ENCODE measurements around the gene PPP2R2C. TPM values are rescaled to one million over a fixed set of nuclear protein-coding genes. Genes with fewer than 3 reads are reported as not detected.

Gene PPP2R2C
- polyA plus RNA-seq, 1 of the 3 experiments (the other 2 are of a cell fraction), result 0.21 TPM

- WGBS (ENCODE audit: low lambda C conversion rate), result 59% methylated on average over 8 of the region's 8 CpGs
- no peaks in the 10 kb centered on the region for H3K36me3 ChIP-seq (replicated peaks in 1 of 2; ENCODE audit: control insufficient read depth in 1 of 2, insufficient read depth in 2 of 2, low read length in 1 of 2)
- H3K4me2 ChIP-seq, result no peak overlapping the region
- no peak overlapping the region for H3K27ac ChIP-seq (ENCODE audit: low read depth in 2 of 2, low read length in 1 of 2)
- H3K4me3 ChIP-seq (ENCODE audit: low read depth in 2 of 2, low read length in 1 of 2), result no peak overlapping the region
- H3K9ac ChIP-seq, result no peak overlapping the region
- no peaks in the 10 kb centered on the region for H3K9me2 ChIP-seq
- H3K27me3 ChIP-seq (ENCODE audit: insufficient read depth), result no peaks in the 10 kb centered on the region; the same call in 1 of the 2 replicates
- POLR2A ChIA-PET, result no interaction called here
- H3K4me1 ChIP-seq (ENCODE audit: control insufficient read depth in 1 of 2, insufficient read depth in 2 of 2, low read depth in 1 of 2, low read length in 1 of 2), result peaks cover 0 to 11% of the 10 kb centered on the region in 2 experiments; a peak in 1 of 4 replicates
- no peaks in the 10 kb centered on the region for H3K9me3 ChIP-seq
- H3F3A ChIP-seq (replicated peaks; ENCODE audit: insufficient read depth), result no peaks in the 10 kb centered on the region
- no peak for DNase-seq
- CTCF ChIA-PET, result interaction anchor here (0.6 to 2.5 kb wide), 10 partner anchors 14 to 364 kb away, joined by 3 to 13 read pairs (median 4); no protein-coding TSS in a partner anchor
- no peaks in the 10 kb centered on the region for H3K79me2 ChIP-seq (ENCODE audit: insufficient read depth)
- no peak overlapping the region for H2AFZ ChIP-seq (ENCODE audit: low read depth)
- H4K20me1 ChIP-seq (ENCODE audit: insufficient read depth), result no peaks in the 10 kb centered on the region
- TF ChIP-seq, protein P1, sequence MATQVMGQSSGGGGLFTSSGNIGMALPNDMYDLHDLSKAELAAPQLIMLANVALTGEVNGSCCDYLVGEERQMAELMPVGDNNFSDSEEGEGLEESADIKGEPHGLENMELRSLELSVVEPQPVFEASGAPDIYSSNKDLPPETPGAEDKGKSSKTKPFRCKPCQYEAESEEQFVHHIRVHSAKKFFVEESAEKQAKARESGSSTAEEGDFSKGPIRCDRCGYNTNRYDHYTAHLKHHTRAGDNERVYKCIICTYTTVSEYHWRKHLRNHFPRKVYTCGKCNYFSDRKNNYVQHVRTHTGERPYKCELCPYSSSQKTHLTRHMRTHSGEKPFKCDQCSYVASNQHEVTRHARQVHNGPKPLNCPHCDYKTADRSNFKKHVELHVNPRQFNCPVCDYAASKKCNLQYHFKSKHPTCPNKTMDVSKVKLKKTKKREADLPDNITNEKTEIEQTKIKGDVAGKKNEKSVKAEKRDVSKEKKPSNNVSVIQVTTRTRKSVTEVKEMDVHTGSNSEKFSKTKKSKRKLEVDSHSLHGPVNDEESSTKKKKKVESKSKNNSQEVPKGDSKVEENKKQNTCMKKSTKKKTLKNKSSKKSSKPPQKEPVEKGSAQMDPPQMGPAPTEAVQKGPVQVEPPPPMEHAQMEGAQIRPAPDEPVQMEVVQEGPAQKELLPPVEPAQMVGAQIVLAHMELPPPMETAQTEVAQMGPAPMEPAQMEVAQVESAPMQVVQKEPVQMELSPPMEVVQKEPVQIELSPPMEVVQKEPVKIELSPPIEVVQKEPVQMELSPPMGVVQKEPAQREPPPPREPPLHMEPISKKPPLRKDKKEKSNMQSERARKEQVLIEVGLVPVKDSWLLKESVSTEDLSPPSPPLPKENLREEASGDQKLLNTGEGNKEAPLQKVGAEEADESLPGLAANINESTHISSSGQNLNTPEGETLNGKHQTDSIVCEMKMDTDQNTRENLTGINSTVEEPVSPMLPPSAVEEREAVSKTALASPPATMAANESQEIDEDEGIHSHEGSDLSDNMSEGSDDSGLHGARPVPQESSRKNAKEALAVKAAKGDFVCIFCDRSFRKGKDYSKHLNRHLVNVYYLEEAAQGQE (IDR thresholded peaks at IDR 0.05; ENCODE audit: low read depth, low read length), result peak; percentile 93
- no peak for TF ChIP-seq TEAD4 (IDR thresholded peaks at IDR 0.05; ENCODE audit: borderline replicate concordance, insufficient read depth)
Observed at GRCh38 chr4:6362896-6363295, 109.5 kb downstream of the PPP2R2C start.

DNA sequence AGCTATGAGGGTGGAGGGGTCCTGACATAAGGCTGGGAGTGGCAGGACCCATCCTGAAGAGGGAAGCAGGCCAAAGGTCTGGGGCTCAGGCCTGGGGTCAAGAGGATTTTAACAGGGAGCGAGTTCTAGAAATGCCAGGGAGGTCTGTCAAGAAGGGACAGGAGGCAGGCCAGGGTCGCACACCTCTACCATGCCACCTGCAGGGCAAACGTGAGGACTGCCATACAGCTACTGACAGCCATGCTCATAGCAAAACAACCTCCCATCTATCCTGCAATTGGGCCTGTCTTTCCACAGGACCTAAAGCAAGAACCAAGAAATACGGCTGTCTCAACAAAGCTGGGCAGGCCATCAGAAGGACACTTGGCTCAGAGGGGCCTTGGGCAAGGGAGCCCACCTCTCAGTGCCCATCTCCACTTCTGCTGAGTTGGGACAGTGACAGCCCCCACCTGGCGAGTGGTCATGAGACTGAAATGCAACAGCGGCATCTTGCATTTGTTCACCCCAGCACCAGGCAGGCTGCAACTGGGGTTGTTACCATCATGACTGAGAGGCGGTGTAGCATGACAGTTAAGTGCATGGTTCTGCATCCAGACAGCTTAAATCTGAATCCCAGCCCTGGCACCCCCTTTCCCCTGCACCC is 110.0 kb downstream of the PPP2R2C start:
- H3K4me2 ChIP-seq, result no peak overlapping the region
- H3K9ac ChIP-seq, result no peak overlapping the region
- H4K20me1 ChIP-seq (ENCODE audit: insufficient read depth), result no peaks in the 10 kb centered on the region
- H3K27ac ChIP-seq (ENCODE audit: low read depth in 2 of 2, low read length in 1 of 2), result no peak overlapping the region
- ChIA-PET CTCF (interaction anchor here (0.6 to 2.5 kb wide), 15 partner anchors 13 to 364 kb away, joined by 3 to 13 read pairs (median 4); no protein-coding TSS in a partner anchor), POLR2A (no interaction called here)
- DNase-seq, result peak; percentile 58
- no peaks in the 10 kb centered on the region; the same call in 1 of the 2 replicates for H3K27me3 ChIP-seq (ENCODE audit: insufficient read depth)
- WGBS (ENCODE audit: low lambda C conversion rate), result 58% methylated on average over 6 of the region's 7 CpGs
- no peaks in the 10 kb centered on the region for H3K36me3 ChIP-seq (replicated peaks in 1 of 2; ENCODE audit: control insufficient read depth in 1 of 2, insufficient read depth in 2 of 2, low read length in 1 of 2)
- no peaks in the 10 kb centered on the region for H3F3A ChIP-seq (replicated peaks; ENCODE audit: insufficient read depth)
- H3K4me1 ChIP-seq (ENCODE audit: control insufficient read depth in 1 of 2, insufficient read depth in 2 of 2, low read depth in 1 of 2, low read length in 1 of 2), result peaks cover 0 to 11% of the 10 kb centered on the region in 2 experiments; a peak in 1 of 4 replicates
- TF ChIP-seq SMC3 (IDR thresholded peaks at IDR 0.05; ENCODE audit: low read depth, low read length) (no peak), TEAD4 (IDR thresholded peaks at IDR 0.05; ENCODE audit: borderline replicate concordance, insufficient read depth) (no peak), MXI1 (IDR thresholded peaks at IDR 0.05; ENCODE audit: low read depth, low read length) (no peak), SIN3A (IDR thresholded peaks at IDR 0.05; ENCODE audit: borderline replicate concordance, low read depth, low read length) (no peak), NRF1 (IDR thresholded peaks at IDR 0.05; ENCODE audit: low read depth, low read length) (no peak), MAX (IDR thresholded peaks at IDR 0.05; ENCODE audit: low read depth) (no peak), RFX5 (IDR thresholded peaks at IDR 0.05; ENCODE audit: low read length) (no peak), RXRA (IDR thresholded peaks at IDR 0.05; ENCODE audit: borderline replicate concordance, low read depth) (no peak), RCOR1 (IDR thresholded peaks at IDR 0.05; ENCODE audit: low read length) (no peak), FOSL2 (IDR thresholded peaks at IDR 0.05; ENCODE audit: borderline replicate concordance, low read depth) (no peak), FOXJ3 (CRISPR knock-in tag; IDR thresholded peaks at IDR 0.05) (no peak), GABPA (IDR thresholded peaks at IDR 0.05; ENCODE audit: low read depth) (no peak), GATA2 (CRISPR knock-in tag; IDR thresholded peaks at IDR 0.05) (no peak)
- TF ChIP-seq, protein P2, sequence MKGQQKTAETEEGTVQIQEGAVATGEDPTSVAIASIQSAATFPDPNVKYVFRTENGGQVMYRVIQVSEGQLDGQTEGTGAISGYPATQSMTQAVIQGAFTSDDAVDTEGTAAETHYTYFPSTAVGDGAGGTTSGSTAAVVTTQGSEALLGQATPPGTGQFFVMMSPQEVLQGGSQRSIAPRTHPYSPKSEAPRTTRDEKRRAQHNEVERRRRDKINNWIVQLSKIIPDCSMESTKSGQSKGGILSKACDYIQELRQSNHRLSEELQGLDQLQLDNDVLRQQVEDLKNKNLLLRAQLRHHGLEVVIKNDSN (IDR thresholded peaks at IDR 0.05; ENCODE audit: borderline replicate concordance, low read depth), result no peak
- TF ChIP-seq, protein P3, sequence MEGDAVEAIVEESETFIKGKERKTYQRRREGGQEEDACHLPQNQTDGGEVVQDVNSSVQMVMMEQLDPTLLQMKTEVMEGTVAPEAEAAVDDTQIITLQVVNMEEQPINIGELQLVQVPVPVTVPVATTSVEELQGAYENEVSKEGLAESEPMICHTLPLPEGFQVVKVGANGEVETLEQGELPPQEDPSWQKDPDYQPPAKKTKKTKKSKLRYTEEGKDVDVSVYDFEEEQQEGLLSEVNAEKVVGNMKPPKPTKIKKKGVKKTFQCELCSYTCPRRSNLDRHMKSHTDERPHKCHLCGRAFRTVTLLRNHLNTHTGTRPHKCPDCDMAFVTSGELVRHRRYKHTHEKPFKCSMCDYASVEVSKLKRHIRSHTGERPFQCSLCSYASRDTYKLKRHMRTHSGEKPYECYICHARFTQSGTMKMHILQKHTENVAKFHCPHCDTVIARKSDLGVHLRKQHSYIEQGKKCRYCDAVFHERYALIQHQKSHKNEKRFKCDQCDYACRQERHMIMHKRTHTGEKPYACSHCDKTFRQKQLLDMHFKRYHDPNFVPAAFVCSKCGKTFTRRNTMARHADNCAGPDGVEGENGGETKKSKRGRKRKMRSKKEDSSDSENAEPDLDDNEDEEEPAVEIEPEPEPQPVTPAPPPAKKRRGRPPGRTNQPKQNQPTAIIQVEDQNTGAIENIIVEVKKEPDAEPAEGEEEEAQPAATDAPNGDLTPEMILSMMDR (IDR thresholded peaks at IDR 0.05), result no peak
- TF ChIP-seq, protein P4, sequence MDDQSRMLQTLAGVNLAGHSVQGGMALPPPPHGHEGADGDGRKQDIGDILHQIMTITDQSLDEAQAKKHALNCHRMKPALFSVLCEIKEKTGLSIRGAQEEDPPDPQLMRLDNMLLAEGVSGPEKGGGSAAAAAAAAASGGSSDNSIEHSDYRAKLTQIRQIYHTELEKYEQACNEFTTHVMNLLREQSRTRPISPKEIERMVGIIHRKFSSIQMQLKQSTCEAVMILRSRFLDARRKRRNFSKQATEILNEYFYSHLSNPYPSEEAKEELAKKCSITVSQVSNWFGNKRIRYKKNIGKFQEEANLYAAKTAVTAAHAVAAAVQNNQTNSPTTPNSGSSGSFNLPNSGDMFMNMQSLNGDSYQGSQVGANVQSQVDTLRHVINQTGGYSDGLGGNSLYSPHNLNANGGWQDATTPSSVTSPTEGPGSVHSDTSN (IDR thresholded peaks at IDR 0.05), result no peak
- no peak overlapping the region for H2AFZ ChIP-seq (ENCODE audit: low read depth)
- H3K9me3 ChIP-seq, result no peaks in the 10 kb centered on the region
- H3K9me2 ChIP-seq, result no peaks in the 10 kb centered on the region
- H3K79me2 ChIP-seq (ENCODE audit: insufficient read depth), result no peaks in the 10 kb centered on the region
- no peak overlapping the region for H3K4me3 ChIP-seq (ENCODE audit: low read depth in 2 of 2, low read length in 1 of 2)

All from SK-N-SH (cell line).